ENCODE results near the gene SF1.

Gene SF1

GRCh38 chr11:64799256-64799622 is 20.9 kb upstream of the SF1 start:
- no CpG with 5 or more reads among the region's 7 CpGs for WGBS (ENCODE audit: extremely low coverage, insufficient coverage, low lambda C conversion rate)
- no peak overlapping the region for H3K23ac ChIP-seq (ENCODE audit: low read length)
- no peak overlapping the region for H2BK5ac ChIP-seq (ENCODE audit: low read length)

DNA sequence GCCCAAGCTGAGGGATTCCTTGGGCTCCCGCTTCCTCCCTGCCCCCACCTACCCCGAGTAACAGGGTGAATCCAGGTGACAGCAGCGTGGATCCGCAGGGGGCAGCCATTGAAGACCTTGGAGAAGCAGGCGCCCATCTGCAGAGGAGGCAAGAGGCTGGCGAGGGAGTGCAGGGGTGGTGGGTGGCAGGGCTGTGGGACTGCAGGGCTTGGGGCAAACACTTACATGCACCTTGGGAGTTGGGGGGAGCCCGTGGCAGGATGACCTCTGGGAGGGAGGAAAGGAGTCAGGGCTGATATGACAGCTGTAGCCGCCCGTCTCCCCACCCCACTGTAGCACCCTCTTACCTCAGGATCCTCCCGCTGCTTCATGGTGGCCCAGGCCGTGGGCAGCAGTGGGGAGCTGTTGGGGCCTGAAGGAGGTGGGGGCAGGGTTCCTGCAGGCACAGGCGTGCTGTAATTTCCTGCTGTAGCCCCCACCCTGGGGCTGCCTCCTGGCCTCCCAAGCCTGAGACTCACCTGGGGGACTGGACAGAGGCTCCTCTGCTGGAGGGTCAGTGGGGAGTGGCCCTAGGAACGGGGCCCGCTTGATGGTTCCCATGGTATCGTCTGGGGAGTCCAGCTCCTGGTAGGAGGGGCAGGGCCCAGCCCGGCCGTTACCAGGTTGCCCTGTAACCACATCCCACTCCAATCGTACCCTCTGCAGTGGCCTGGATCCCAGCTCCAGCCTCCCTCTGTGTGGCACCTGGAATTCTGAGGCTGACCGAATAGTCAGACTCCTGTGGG is 18.6 kb upstream of the SF1 start:
- Histone ChIP-seq H3K9ac (ENCODE audit: low read length) (no peak overlapping the region), H3K4me1 (ENCODE audit: control insufficient read depth, low read depth, low read length) (no peaks in the 10 kb centered on the region), H3K4me3 (ENCODE audit: low read length) (no peak overlapping the region), H3K4ac (ENCODE audit: low read depth, low read length) (no peak overlapping the region), H2BK5ac (ENCODE audit: low read length) (no peak overlapping the region), H2BK15ac (replicated peaks; ENCODE audit: low read depth) (no peak overlapping the region), H3K36me3 (ENCODE audit: control insufficient read depth, insufficient read depth, low read length) (no peaks in the 10 kb centered on the region), H3K18ac (ENCODE audit: low read length) (no peak overlapping the region), H3K79me2 (ENCODE audit: control insufficient read depth, insufficient read depth, low read length) (no peaks in the 10 kb centered on the region), H3K79me1 (ENCODE audit: low read length) (no peaks in the 10 kb centered on the region), H3K4me2 (ENCODE audit: low read length) (no peak overlapping the region), H2BK120ac (ENCODE audit: low read depth, low read length) (no peak overlapping the region), H3K27ac (ENCODE audit: low read depth, low read length) (no peak overlapping the region), H4K5ac (ENCODE audit: low read length) (no peak overlapping the region), H2AK5ac (ENCODE audit: low read length) (no peak overlapping the region), H3K27me3 (ENCODE audit: insufficient read depth, low read length, poor library complexity) (no peaks in the 10 kb centered on the region), H3K23ac (ENCODE audit: low read length) (no peak overlapping the region), H4K8ac (ENCODE audit: low read depth, low read length) (no peak overlapping the region), H3K56ac (ENCODE audit: low read length) (no peak overlapping the region)
- WGBS (ENCODE audit: extremely low coverage, insufficient coverage, low lambda C conversion rate) = no CpG with 5 or more reads among the region's 19 CpGs
- no peak for DNase-seq

More at GRCh38 chr11:64799256-64799622, 20.9 kb upstream of the SF1 start:
- Histone ChIP-seq H3K4me1 (ENCODE audit: control insufficient read depth, low read depth, low read length) (no peaks in the 10 kb centered on the region), H3K4me2 (ENCODE audit: low read length) (no peak overlapping the region), H3K36me3 (ENCODE audit: control insufficient read depth, insufficient read depth, low read length) (no peaks in the 10 kb centered on the region), H2BK15ac (replicated peaks; ENCODE audit: low read depth) (no peak overlapping the region), H3K79me2 (ENCODE audit: control insufficient read depth, insufficient read depth, low read length) (no peaks in the 10 kb centered on the region), H2BK120ac (ENCODE audit: low read depth, low read length) (no peak overlapping the region), H3K79me1 (ENCODE audit: low read length) (no peaks in the 10 kb centered on the region), H3K9ac (ENCODE audit: low read length) (no peak overlapping the region), H3K56ac (ENCODE audit: low read length) (no peak overlapping the region), H3K27me3 (ENCODE audit: insufficient read depth, low read length, poor library complexity) (no peaks in the 10 kb centered on the region), H2AK5ac (ENCODE audit: low read length) (no peak overlapping the region), H4K5ac (ENCODE audit: low read length) (no peak overlapping the region), H3K4me3 (ENCODE audit: low read length) (no peak overlapping the region), H3K4ac (ENCODE audit: low read depth, low read length) (no peak overlapping the region), H3K18ac (ENCODE audit: low read length) (no peak overlapping the region), H4K8ac (ENCODE audit: low read depth, low read length) (no peak overlapping the region), H3K27ac (ENCODE audit: low read depth, low read length) (no peak overlapping the region)
- DNase-seq = no peak

DNA sequence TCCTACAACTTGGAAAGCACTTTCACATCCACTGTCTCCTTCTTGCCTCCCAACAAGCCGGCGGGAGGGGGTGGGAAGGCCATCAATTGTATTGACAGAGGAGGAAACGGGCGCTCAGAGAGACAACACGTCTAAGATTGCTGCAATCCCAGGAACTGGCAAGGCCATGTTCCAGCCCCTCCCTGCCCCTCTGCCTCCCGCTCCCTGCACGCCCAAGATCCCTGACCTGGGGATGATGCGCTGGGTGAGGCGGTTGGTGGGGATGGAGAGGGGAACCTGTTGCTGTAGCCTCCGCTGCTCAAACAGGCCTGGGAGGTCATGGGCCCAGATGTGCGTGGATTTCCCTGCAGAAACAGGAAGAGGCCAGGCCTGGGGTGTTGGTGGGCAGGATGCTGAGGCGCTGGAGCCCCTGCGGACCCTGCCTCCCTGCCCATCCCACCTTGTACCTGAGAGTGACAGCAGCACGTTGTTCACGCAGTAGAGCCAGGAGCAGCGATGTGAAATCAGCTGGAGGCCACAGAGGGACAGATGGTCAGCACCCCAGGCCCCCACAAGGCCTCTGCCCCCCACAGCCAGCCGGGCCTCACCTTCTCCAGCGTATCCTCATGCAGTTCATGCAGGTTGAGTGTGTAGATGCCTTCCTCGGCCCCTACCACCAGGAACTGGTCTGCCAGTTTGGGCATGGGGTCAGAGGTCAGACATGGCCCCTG is 17.9 kb upstream of the SF1 start:
- no CpG with 5 or more reads among the region's 19 CpGs for WGBS (ENCODE audit: extremely low coverage, insufficient coverage, low lambda C conversion rate)
- no peak overlapping the region for H3K27ac ChIP-seq (ENCODE audit: low read depth, low read length)
- H3K4me3 ChIP-seq (ENCODE audit: low read length) = no peak overlapping the region
- H2AK5ac ChIP-seq (ENCODE audit: low read length) = no peak overlapping the region
- no peak for DNase-seq
- no peaks in the 10 kb centered on the region for H3K79me1 ChIP-seq (ENCODE audit: low read length)
- H3K4me1 ChIP-seq (ENCODE audit: control insufficient read depth, low read depth, low read length) = no peaks in the 10 kb centered on the region
- no peak overlapping the region for H3K56ac ChIP-seq (ENCODE audit: low read length)
- no peak overlapping the region for H2BK5ac ChIP-seq (ENCODE audit: low read length)
- no peak overlapping the region for H3K4me2 ChIP-seq (ENCODE audit: low read length)
- no peak overlapping the region for H3K9ac ChIP-seq (ENCODE audit: low read length)
- no peak overlapping the region for H3K23ac ChIP-seq (ENCODE audit: low read length)
- no peak overlapping the region for H4K8ac ChIP-seq (ENCODE audit: low read depth, low read length)
- no peak overlapping the region for H4K5ac ChIP-seq (ENCODE audit: low read length)
- H3K79me2 ChIP-seq (ENCODE audit: control insufficient read depth, insufficient read depth, low read length) = no peaks in the 10 kb centered on the region
- no peak overlapping the region for H3K4ac ChIP-seq (ENCODE audit: low read depth, low read length)
- no peak overlapping the region for H2BK15ac ChIP-seq (replicated peaks; ENCODE audit: low read depth)
- no peak overlapping the region for H2BK120ac ChIP-seq (ENCODE audit: low read depth, low read length)
- H3K27me3 ChIP-seq (ENCODE audit: insufficient read depth, low read length, poor library complexity) = no peaks in the 10 kb centered on the region
- H3K18ac ChIP-seq (ENCODE audit: low read length) = no peak overlapping the region
- no peaks in the 10 kb centered on the region for H3K36me3 ChIP-seq (ENCODE audit: control insufficient read depth, insufficient read depth, low read length)

DNA sequence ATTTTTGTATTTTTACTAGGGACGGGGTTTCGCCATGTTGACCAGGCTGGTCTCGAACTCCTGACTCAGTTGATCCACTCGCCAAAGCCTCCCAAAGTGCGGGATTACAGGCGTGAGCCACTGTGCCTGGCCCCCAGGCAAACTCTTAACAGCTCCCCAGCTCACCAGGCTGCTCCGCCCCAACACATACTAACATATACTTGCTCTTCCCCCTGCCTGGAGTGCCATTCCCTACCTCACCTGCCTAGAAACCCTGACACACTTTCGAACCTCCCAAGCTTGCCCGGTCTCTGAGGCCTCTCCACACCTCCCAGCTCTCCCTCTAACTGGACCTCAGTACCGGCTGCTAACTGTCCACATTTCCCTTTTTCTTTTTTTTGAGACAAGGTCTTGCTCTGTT is 16.2 kb upstream of the SF1 start:
- no peak overlapping the region for H3K23ac ChIP-seq (ENCODE audit: low read length)
- H3K9ac ChIP-seq (ENCODE audit: low read length) = no peak overlapping the region
- no peak for DNase-seq
- no peak overlapping the region for H2AK5ac ChIP-seq (ENCODE audit: low read length)
- H2BK5ac ChIP-seq (ENCODE audit: low read length) = no peak overlapping the region
- no peak overlapping the region for H3K4me3 ChIP-seq (ENCODE audit: low read length)
- no peak overlapping the region for H4K8ac ChIP-seq (ENCODE audit: low read depth, low read length)
- H4K5ac ChIP-seq (ENCODE audit: low read length) = no peak overlapping the region
- H3K27me3 ChIP-seq (ENCODE audit: insufficient read depth, low read length, poor library complexity) = no peaks in the 10 kb centered on the region
- H3K4me2 ChIP-seq (ENCODE audit: low read length) = no peak overlapping the region
- no peak overlapping the region for H3K56ac ChIP-seq (ENCODE audit: low read length)
- WGBS (ENCODE audit: extremely low coverage, insufficient coverage, low lambda C conversion rate) = no CpG with 5 or more reads among the region's 10 CpGs
- H3K27ac ChIP-seq (ENCODE audit: low read depth, low read length) = no peak overlapping the region
- H3K4me1 ChIP-seq (ENCODE audit: control insufficient read depth, low read depth, low read length) = no peaks in the 10 kb centered on the region
- H3K18ac ChIP-seq (ENCODE audit: low read length) = no peak overlapping the region
- no peaks in the 10 kb centered on the region for H3K79me1 ChIP-seq (ENCODE audit: low read length)
- H3K36me3 ChIP-seq (ENCODE audit: control insufficient read depth, insufficient read depth, low read length) = no peaks in the 10 kb centered on the region
- H3K79me2 ChIP-seq (ENCODE audit: control insufficient read depth, insufficient read depth, low read length) = no peaks in the 10 kb centered on the region
- no peak overlapping the region for H2BK15ac ChIP-seq (replicated peaks; ENCODE audit: low read depth)
- H3K4ac ChIP-seq (ENCODE audit: low read depth, low read length) = no peak overlapping the region
- H2BK120ac ChIP-seq (ENCODE audit: low read depth, low read length) = no peak overlapping the region

DNA sequence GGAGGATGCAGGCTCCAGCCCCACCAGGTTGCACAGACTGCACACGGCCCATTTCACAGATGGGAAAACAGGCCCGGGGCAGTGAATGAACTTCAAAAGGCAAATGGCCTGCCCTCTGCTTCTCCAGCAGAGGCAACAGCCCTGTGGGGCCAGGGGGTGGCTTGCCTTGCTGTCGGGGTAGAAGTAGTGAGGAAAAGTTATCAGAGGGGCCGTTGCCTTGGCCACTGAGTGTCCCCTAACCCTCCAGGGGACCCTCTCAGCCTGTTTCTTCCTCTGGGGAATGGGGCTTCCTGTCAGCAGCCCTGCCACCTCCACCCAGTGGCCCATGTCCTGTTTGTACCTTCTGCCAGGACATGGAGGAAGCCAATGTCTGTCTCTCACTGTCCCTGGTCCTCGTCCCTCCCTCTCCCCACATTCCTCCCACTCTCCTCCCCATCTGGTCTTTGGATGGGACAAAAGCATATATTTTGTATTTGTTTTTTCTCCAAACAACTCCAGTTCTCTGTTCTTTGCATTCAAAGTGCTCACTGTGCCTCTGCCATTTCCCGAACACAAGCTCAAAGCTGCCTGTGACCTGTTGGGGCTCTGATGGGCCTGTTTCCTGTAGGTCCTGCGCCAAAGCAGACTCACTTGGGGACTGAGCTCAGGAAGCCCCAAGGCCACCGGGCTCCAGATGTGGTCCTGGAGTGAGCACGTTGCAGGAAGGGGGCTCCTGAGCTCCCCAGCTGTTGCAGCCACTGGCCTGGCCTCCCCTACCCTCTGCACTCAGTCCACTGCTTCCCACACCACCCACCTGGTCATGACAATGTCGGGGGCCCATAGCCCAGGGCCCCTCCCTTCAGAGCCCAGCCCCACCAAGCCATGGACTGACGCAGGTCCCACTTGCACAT is 15.2 kb upstream of the SF1 start:
- WGBS (ENCODE audit: extremely low coverage, insufficient coverage, low lambda C conversion rate) = no CpG with 5 or more reads among the region's 11 CpGs
- H3K9ac ChIP-seq (ENCODE audit: low read length) = no peak overlapping the region
- DNase-seq = no peak
- no peak overlapping the region for H4K5ac ChIP-seq (ENCODE audit: low read length)
- H2AK5ac ChIP-seq (ENCODE audit: low read length) = no peak overlapping the region
- no peak overlapping the region for H4K8ac ChIP-seq (ENCODE audit: low read depth, low read length)
- H3K27me3 ChIP-seq (ENCODE audit: insufficient read depth, low read length, poor library complexity) = no peaks in the 10 kb centered on the region
- no peak overlapping the region for H3K4me3 ChIP-seq (ENCODE audit: low read length)
- no peak overlapping the region for H2BK15ac ChIP-seq (replicated peaks; ENCODE audit: low read depth)
- H3K36me3 ChIP-seq (ENCODE audit: control insufficient read depth, insufficient read depth, low read length) = no peaks in the 10 kb centered on the region
- no peak overlapping the region for H3K4me2 ChIP-seq (ENCODE audit: low read length)
- no peak overlapping the region for H2BK120ac ChIP-seq (ENCODE audit: low read depth, low read length)
- H2BK5ac ChIP-seq (ENCODE audit: low read length) = no peak overlapping the region
- no peak overlapping the region for H3K18ac ChIP-seq (ENCODE audit: low read length)
- H3K27ac ChIP-seq (ENCODE audit: low read depth, low read length) = no peak overlapping the region
- no peaks in the 10 kb centered on the region for H3K79me2 ChIP-seq (ENCODE audit: control insufficient read depth, insufficient read depth, low read length)
- no peak overlapping the region for H3K4ac ChIP-seq (ENCODE audit: low read depth, low read length)
- no peak overlapping the region for H3K56ac ChIP-seq (ENCODE audit: low read length)
- H3K79me1 ChIP-seq (ENCODE audit: low read length) = no peaks in the 10 kb centered on the region
- no peaks in the 10 kb centered on the region for H3K4me1 ChIP-seq (ENCODE audit: control insufficient read depth, low read depth, low read length)
- no peak overlapping the region for H3K23ac ChIP-seq (ENCODE audit: low read length)

Data from mesendoderm (in vitro differentiated cells).